KMS-11 (cell line): ENCODE measurements around the gene RPL26.

Source experiments
- H2AFZ ChIP-seq: fragments of 200-600 bp; sonication (generic); 2 replicates; pipeline ENCODE4 v1.6.1; 2016; ENCODE audit warnings: antibody characterized with exemption, mixed run types, low read depth
- H3K27ac ChIP-seq: fragments of 200-600 bp; sonication (generic); 2 replicates; pipeline ENCODE4 v1.6.1; 2016; ENCODE audit warnings: mild to moderate bottlenecking, mixed run types
- H3K27me3 ChIP-seq: fragments of 200-600 bp; sonication (generic); 2 replicates; pipeline ENCODE4 v1.6.1; 2017; ENCODE audit warnings: mild to moderate bottlenecking, low read depth, mixed run types, moderate library complexity; ENCODE audit not compliant: insufficient read depth
- H3K36me3 ChIP-seq: fragments of 200-600 bp; sonication (generic); 2 replicates; pipeline ENCODE4 v1.6.1; 2017; ENCODE audit warnings: mild to moderate bottlenecking, mixed run types; ENCODE audit not compliant: insufficient read depth
- H3K4me1 ChIP-seq: fragments of 200-600 bp; sonication (generic); 2 replicates; pipeline ENCODE4 v1.6.1; 2016; ENCODE audit warnings: mild to moderate bottlenecking, low read depth, mixed run types; ENCODE audit not compliant: poor library complexity, severe bottlenecking
- H3K4me2 ChIP-seq: fragments of 200-600 bp; sonication (generic); 2 replicates; pipeline ENCODE4 v1.7.0; 2016; ENCODE audit warnings: mild to moderate bottlenecking, mixed run types
- H3K4me3 ChIP-seq: fragments of 200-600 bp; sonication (generic); IDR thresholded peaks from 2 replicates; pipeline ENCODE4 v1.6.1; 2017; ENCODE audit warnings: low read depth, low read length, mixed read lengths; ENCODE audit not compliant: insufficient read depth
- H3K79me2 ChIP-seq: fragments of 200-600 bp; sonication (generic); 2 replicates; pipeline ENCODE4 v1.6.1; 2016; ENCODE audit warnings: low read depth, mixed run types; ENCODE audit not compliant: insufficient read depth
- H3K9ac ChIP-seq: fragments of 200-600 bp; sonication (generic); 2 replicates; pipeline ENCODE4 v1.6.1; 2016; ENCODE audit warnings: mild to moderate bottlenecking, mixed run types
- H4K20me1 ChIP-seq: fragments of 200-600 bp; sonication (generic); 2 replicates; pipeline ENCODE4 v1.6.1; 2016; ENCODE audit warnings: mild to moderate bottlenecking, mixed run types; ENCODE audit not compliant: insufficient read depth
- CTCF ChIP-seq: fragments of 200-600 bp; sonication (generic); conservative IDR thresholded peaks from 2 replicates; pipeline ENCODE4 v1.6.1; 2017; ENCODE audit warnings: low read depth, mild to moderate bottlenecking, antibody characterized with exemption, low read length, moderate library complexity, mixed read lengths

The RPL26 gene

GRCh38 chr17:8387914-8388651 lies 5.1 kb upstream of the RPL26 start:
- no peak overlapping the region for H3K4me2 ChIP-seq
- H3K9ac ChIP-seq, result no peak overlapping the region
- H3K4me3 ChIP-seq, result no peak overlapping the region
- TF ChIP-seq CTCF, result no peak
- no peaks in the 10 kb centered on the region for H3K27me3 ChIP-seq
- H3K27ac ChIP-seq, result no peak overlapping the region
- H3K4me1 ChIP-seq, result no peaks in the 10 kb centered on the region
- H2AFZ ChIP-seq, result no peak overlapping the region
- H3K79me2 ChIP-seq, result no peaks in the 10 kb centered on the region
- no peaks in the 10 kb centered on the region for H4K20me1 ChIP-seq
- no peaks in the 10 kb centered on the region for H3K36me3 ChIP-seq

GRCh38 chr17:8386841-8387240 lies 3.8 kb upstream of the RPL26 start:
- Histone ChIP-seq H3K4me2 (no peak overlapping the region), H3K27ac (no peak overlapping the region), H3K4me3 (no peak overlapping the region), H3K9ac (no peak overlapping the region), H3K36me3 (no peaks in the 10 kb centered on the region), H3K79me2 (peaks cover 9% of the 10 kb centered on the region), H4K20me1 (no peaks in the 10 kb centered on the region), H3K27me3 (no peaks in the 10 kb centered on the region), H2AFZ (no peak overlapping the region), H3K4me1 (no peaks in the 10 kb centered on the region)
- TF ChIP-seq CTCF, result no peak

- Histone ChIP-seq H2AFZ (no peak overlapping the region), H3K36me3 (no peaks in the 10 kb centered on the region), H3K4me3 (no peak overlapping the region), H3K79me2 (peaks cover 24% of the 10 kb centered on the region), H3K27me3 (no peaks in the 10 kb centered on the region), H3K9ac (no peak overlapping the region), H3K4me1 (peaks cover 1% of the 10 kb centered on the region), H4K20me1 (no peaks in the 10 kb centered on the region), H3K4me2 (no peak overlapping the region), H3K27ac (no peak overlapping the region)
- no peak for TF ChIP-seq CTCF
Observed at GRCh38 chr17:8384801-8385378, 1.9 kb upstream of the RPL26 start.

- Histone ChIP-seq H2AFZ (no peak overlapping the region), H3K27me3 (no peaks in the 10 kb centered on the region), H3K27ac (peak overlapping the region; percentile 52), H3K36me3 (no peaks in the 10 kb centered on the region), H3K79me2 (peaks cover 25% of the 10 kb centered on the region), H3K4me3 (no peak overlapping the region), H3K4me1 (peaks cover 4% of the 10 kb centered on the region), H3K4me2 (no peak overlapping the region), H4K20me1 (no peaks in the 10 kb centered on the region), H3K9ac (peak overlapping the region; percentile 71; the same call in 1 of the 2 replicates)
- TF ChIP-seq CTCF, result no peak
Observed at GRCh38 chr17:8382880-8383142, 182 bp downstream of the RPL26 start.
